Stomach (tissue), 4 donors: ENCODE data around the gene SIK2.

Experiments used
- CTCF ChIP-seq, 7 experiments: fragments of 450-650 bp in 4 of 7; fragments of 200-600 bp in 3 of 7; sonication (generic) in 3 of 7; IDR thresholded peaks; one replicate each; pipeline ENCODE4 v1.5.1; 2016 to 2019; ENCODE audit warnings: antibody characterized with exemption in 7 of 7, control low read depth in 2 of 7, mild to moderate bottlenecking in 1 of 7
- EP300 ChIP-seq: sonication (generic); formaldehyde crosslinking; IDR thresholded peaks from one replicate; pipeline ENCODE4 v1.6.1; 2017; ENCODE audit warnings: antibody characterized with exemption
- POLR2A ChIP-seq, 4 donors: fragments of 450-650 bp; IDR thresholded peaks; one replicate each; pipeline ENCODE4 v1.6.1; 2016; ENCODE audit warnings: antibody characterized with exemption in 4 of 4, control low read depth in 2 of 4, mild to moderate bottlenecking in 1 of 4, moderate library complexity in 1 of 4
- POLR2AphosphoS5 ChIP-seq, 3 donors: sonication (generic); formaldehyde crosslinking; IDR thresholded peaks; one replicate each; pipeline ENCODE4 v1.6.1; 2016; ENCODE audit warnings: antibody characterized with exemption in 3 of 3

DNA sequence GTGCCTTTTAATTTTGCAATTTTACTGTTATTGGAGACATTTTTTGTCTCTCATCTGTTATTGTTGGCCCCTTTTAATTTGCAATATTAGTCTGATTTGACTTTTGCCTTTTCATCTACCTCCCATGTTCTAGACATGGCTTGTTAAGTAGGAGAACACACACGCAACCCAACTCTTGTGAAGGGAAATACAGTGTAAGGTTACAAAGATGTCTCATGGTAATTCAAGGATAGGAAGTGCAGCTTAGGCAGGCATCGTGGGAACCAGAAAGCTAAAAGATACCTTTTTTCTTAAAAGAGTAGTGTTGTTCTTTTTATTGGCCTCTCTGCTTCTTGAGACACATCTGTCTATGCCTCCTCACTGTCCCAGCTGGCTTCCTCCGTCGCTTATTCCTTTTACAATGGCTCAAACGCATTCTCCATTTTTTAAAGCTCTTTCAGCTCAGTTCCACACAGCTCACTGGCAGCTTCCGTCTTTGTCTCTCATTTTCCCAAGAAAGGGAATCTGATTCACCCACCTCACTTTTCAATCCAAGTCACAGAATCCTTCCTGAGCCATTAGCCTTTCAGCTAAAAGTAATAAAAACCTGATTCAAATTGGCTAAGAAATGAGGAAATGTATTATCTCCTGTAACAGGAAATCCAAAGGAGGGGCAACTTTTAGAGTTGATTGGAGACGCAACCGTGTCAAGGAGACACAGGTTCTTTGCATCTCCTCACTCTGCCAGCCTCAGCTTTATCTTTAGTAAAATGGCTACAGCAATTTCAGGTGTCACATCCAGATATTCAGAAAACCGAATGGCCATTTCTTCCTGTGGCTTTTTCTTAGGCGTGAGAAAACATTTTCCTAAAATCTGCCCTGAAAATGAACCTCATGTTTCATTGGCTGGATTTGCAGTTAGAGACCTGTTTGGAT is 57.2 kb downstream of the SIK2 start:
- no peak for TF ChIP-seq CTCF (IDR thresholded peaks at IDR 0.05)
- no peak for TF ChIP-seq POLR2A (IDR thresholded peaks at IDR 0.05)
- no peak for TF ChIP-seq POLR2AphosphoS5 (IDR thresholded peaks at IDR 0.05)
- no peak for TF ChIP-seq EP300
